GM10248 (cell line): ENCODE results near the gene ALG8.

ENCODE experiments used
- CTCF ChIA-PET: fragments of 300-600 bp; sonication (Branson Sonifier 250); formaldehyde crosslinking; extraction: SDS; loops from one replicate; lab custom pipeline; 2021; ENCODE audit warnings: antibody characterized with exemption; lab: Yijun Ruan, JAX
- POLR2A ChIA-PET: fragments of 350-650 bp; sonication (Branson Sonifier 250); formaldehyde crosslinking; extraction: SDS; loops from one replicate; lab custom pipeline; 2020; ENCODE audit warnings: antibody characterized with exemption; lab: Yijun Ruan, JAX
- DNase-seq: peaks from one replicate; pipeline ENCODE4 v3.0.0; 2012; ENCODE audit errors: extremely low spot score
- TF ChIP-seq, protein P1 (sequence below): IDR thresholded peaks from 2 replicates; pipeline ENCODE4 v1.5.1; 2012; ENCODE audit warnings: mild to moderate bottlenecking, low read depth; ENCODE audit errors: extremely low read depth, missing control alignments, control extremely low read depth

The ALG8 gene

DNA sequence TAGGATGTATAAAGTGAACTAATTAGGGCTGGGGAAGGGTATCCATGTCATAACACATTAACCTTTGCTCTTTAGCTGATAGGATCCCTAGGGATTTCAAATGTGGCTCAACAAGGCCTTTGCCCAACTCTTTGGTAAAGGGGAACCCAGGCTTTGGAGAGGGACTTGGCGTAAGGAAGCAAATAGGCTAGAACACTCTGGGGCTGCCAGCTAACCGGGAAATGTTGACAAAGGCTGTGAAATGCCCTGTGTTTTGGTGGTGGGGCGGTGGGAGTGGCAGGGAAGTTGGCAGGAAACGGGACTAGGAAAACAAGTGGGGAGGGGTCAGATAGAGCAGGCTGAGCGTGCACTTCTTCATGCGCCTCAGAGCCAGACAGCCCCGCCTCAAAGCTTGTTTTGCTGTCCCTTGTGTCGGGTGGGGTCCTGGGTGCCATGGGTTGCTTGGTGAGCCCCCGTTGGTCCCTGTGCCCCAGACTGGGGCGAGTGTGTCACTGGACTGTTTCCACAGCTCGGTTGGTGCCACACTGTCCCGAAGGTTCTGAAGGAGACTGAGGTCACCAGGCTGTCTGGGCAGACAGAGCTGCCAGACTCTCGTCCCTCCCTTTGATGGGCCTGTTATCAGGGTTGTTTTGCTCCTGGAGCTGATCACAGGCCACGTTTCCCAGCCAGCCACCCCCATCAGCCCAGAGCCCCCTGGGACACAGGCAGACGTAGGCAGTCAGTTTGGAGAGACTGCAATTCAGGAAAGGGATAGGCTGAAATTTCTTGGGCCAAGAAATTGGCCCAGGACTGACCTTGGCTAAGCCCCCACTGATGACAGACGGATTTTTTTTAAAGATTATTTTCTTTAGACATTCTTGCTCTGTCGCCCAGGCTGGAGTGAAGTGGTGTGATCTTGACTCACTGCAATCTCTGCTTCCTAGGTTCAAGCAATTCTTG lies 29.4 kb upstream of the ALG8 start:
- TF ChIP-seq, protein P1, sequence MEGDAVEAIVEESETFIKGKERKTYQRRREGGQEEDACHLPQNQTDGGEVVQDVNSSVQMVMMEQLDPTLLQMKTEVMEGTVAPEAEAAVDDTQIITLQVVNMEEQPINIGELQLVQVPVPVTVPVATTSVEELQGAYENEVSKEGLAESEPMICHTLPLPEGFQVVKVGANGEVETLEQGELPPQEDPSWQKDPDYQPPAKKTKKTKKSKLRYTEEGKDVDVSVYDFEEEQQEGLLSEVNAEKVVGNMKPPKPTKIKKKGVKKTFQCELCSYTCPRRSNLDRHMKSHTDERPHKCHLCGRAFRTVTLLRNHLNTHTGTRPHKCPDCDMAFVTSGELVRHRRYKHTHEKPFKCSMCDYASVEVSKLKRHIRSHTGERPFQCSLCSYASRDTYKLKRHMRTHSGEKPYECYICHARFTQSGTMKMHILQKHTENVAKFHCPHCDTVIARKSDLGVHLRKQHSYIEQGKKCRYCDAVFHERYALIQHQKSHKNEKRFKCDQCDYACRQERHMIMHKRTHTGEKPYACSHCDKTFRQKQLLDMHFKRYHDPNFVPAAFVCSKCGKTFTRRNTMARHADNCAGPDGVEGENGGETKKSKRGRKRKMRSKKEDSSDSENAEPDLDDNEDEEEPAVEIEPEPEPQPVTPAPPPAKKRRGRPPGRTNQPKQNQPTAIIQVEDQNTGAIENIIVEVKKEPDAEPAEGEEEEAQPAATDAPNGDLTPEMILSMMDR, result no peak
- ChIA-PET CTCF (no interaction called here), POLR2A (no interaction called here)
- DNase-seq, result no peak

- TF ChIP-seq, protein P1, result no peak
- ChIA-PET POLR2A (no interaction called here), CTCF (no interaction called here)
- DNase-seq, result no peak
Observed at GRCh38 chr11:78166855-78167469, 27.5 kb upstream of the ALG8 start.

DNA sequence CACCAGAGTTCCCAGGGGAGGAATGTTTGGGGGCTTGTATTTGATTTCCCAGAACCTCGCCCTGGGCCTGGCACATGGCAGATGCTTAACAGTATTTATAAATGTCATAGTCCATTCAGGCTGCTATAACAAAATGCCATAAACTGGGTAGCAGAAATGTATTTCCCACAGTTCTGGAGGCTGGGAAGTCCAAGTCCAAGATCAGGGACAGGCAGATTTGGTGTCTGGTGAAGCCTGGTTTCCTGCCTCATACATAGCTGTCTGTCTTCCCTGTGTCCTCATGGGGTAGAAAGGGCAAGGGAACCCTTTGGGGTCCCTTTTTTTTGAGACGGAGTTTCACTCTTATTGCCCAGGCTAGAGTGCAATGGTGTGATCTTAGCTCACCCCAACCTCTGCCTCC lies 25.0 kb upstream of the ALG8 start:
- CTCF ChIA-PET, result no interaction called here

GRCh38 chr11:78163828-78164227 lies 24.4 kb upstream of the ALG8 start:
- no peak for DNase-seq
- TF ChIP-seq, protein P1, result no peak
- POLR2A ChIA-PET, result no interaction called here
- CTCF ChIA-PET, result interaction anchor here (1.0 kb wide), 1 partner anchor 9 kb away, joined by 3 read pairs; no protein-coding TSS in a partner anchor

More for the DNA sequence above, 25.0 kb upstream of the ALG8 start:
- POLR2A ChIA-PET, result no interaction called here
- DNase-seq, result no peak
- TF ChIP-seq, protein P1, result no peak

GRCh38 chr11:78161962-78162371 lies 22.5 kb upstream of the ALG8 start:
- ChIA-PET CTCF (interaction anchor here (0.9 to 1.6 kb wide), 4 partner anchors 9 to 102 kb away, joined by 3 to 6 read pairs (median 4); no protein-coding TSS in a partner anchor), POLR2A (no interaction called here)
- no peak for DNase-seq
- TF ChIP-seq, protein P1, result no peak

- TF ChIP-seq, protein P1, result no peak
- DNase-seq, result no peak
- CTCF ChIA-PET, result interaction anchor here (0.9 to 1.6 kb wide), 7 partner anchors 8 to 102 kb away, joined by 3 to 6 read pairs (median 3); no protein-coding TSS in a partner anchor
- POLR2A ChIA-PET, result no interaction called here
Observed at GRCh38 chr11:78161346-78161745, 21.9 kb upstream of the ALG8 start.
